ENCODE measurements around the gene SCGN. TPM values are rescaled to one million over a fixed set of nuclear protein-coding genes. Genes with fewer than 3 reads are reported as not detected.

SCGN gene
- total RNA-seq, 1 donor from 2014 or later, result 47.1 TPM

GRCh38 chr6:25698631-25699030 lies 46.6 kb downstream of the SCGN start:
- no peak for TF ChIP-seq CTCF (conservative IDR thresholded peaks at IDR 0.05)
- Mint-ChIP-seq H3K27ac (no peak overlapping the region), H3K27me3 (no peaks in the 10 kb centered on the region), H3K4me1 (ENCODE audit: unreplicated experiment) (peaks cover 6% of the 10 kb centered on the region), H3K9me3 (no peaks in the 10 kb centered on the region), H3K4me3 (no peak overlapping the region), H3K36me3 (no peaks in the 10 kb centered on the region)
- no peak for DNase-seq (ENCODE audit: extremely low spot score, unreplicated experiment)

GRCh38 chr6:25699649-25700048 lies 47.6 kb downstream of the SCGN start:
- peaks cover 6% of the 10 kb centered on the region for H3K4me1 Mint-ChIP-seq (ENCODE audit: unreplicated experiment)
- no peaks in the 10 kb centered on the region for H3K36me3 Mint-ChIP-seq
- H3K9me3 Mint-ChIP-seq, result no peaks in the 10 kb centered on the region
- no peak overlapping the region for H3K27ac Mint-ChIP-seq
- DNase-seq (ENCODE audit: extremely low spot score, unreplicated experiment), result no peak
- peaks cover 4% of the 10 kb centered on the region for H3K27me3 Mint-ChIP-seq
- H3K4me3 Mint-ChIP-seq, result no peak overlapping the region
- no peak for TF ChIP-seq CTCF (conservative IDR thresholded peaks at IDR 0.05)

DNA sequence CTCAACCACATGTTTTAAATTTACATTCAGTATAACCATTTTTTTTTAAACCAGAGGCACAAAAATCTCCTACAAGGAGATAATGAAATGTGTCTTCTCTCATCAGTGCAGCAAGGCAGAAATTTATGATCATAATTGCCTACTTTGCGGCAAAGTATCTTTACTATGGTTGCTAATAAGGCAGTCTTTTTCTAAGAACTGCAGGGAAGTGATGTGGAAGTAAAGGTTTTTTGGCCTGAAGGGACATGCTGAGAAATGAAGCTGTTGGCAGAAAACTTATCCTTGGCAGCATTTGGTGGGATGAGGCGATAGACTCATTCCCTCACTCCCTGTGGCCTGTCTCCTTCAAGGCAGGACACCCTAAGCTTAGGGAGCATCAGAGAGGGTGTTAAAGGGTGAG lies 48.7 kb downstream of the SCGN start:
- peaks cover 6% of the 10 kb centered on the region for H3K4me1 Mint-ChIP-seq (ENCODE audit: unreplicated experiment)
- no peak for TF ChIP-seq CTCF (conservative IDR thresholded peaks at IDR 0.05)
- no peaks in the 10 kb centered on the region for H3K36me3 Mint-ChIP-seq
- no peak overlapping the region for H3K27ac Mint-ChIP-seq
- peaks cover 7% of the 10 kb centered on the region for H3K27me3 Mint-ChIP-seq
- no peaks in the 10 kb centered on the region for H3K9me3 Mint-ChIP-seq
- H3K4me3 Mint-ChIP-seq, result no peak overlapping the region
- DNase-seq (ENCODE audit: extremely low spot score, unreplicated experiment), result no peak

DNA sequence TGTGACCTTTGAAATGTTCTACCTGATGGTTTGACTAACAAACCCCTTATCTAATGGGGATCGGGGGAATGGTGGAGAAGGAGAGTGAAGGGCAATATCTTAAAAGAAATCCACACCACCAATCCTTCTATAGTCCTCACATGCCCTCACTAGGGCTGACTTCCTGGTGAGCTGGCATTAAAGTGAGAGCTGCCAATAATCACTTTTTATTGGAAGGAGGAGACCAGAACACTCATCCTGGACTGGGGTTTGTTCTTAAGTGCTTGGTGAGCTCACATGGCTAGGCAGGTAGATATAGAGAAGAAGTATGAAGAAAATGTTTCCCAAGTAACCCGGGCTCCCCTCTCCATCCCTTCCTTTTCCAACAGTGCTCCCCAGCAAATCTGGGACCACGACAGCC lies 49.8 kb downstream of the SCGN start:
- Mint-ChIP-seq H3K27ac (no peak overlapping the region), H3K4me1 (ENCODE audit: unreplicated experiment) (peaks cover 6% of the 10 kb centered on the region), H3K9me3 (no peaks in the 10 kb centered on the region), H3K4me3 (no peak overlapping the region), H3K27me3 (peaks cover 8% of the 10 kb centered on the region), H3K36me3 (no peaks in the 10 kb centered on the region)
- DNase-seq (ENCODE audit: extremely low spot score, unreplicated experiment), result no peak
- TF ChIP-seq CTCF (conservative IDR thresholded peaks at IDR 0.05), result no peak

- no peaks in the 10 kb centered on the region for H3K9me3 Mint-ChIP-seq
- no peak for TF ChIP-seq CTCF (conservative IDR thresholded peaks at IDR 0.05)
- no peak for DNase-seq (ENCODE audit: extremely low spot score, unreplicated experiment)
- no peak overlapping the region for H3K4me3 Mint-ChIP-seq
- peaks cover 13% of the 10 kb centered on the region for H3K27me3 Mint-ChIP-seq
- no peak overlapping the region for H3K27ac Mint-ChIP-seq
- peaks cover 6% of the 10 kb centered on the region for H3K4me1 Mint-ChIP-seq (ENCODE audit: unreplicated experiment)
- no peaks in the 10 kb centered on the region for H3K36me3 Mint-ChIP-seq
Observed at GRCh38 chr6:25703005-25703404, 51.0 kb downstream of the SCGN start.

GRCh38 chr6:25704001-25704400 lies 52.0 kb downstream of the SCGN start:
- Mint-ChIP-seq H3K9me3 (no peaks in the 10 kb centered on the region), H3K36me3 (no peaks in the 10 kb centered on the region), H3K4me3 (no peak overlapping the region), H3K27me3 (peaks cover 13% of the 10 kb centered on the region), H3K27ac (no peak overlapping the region), H3K4me1 (ENCODE audit: unreplicated experiment) (peaks cover 6% of the 10 kb centered on the region)
- no peak for DNase-seq (ENCODE audit: extremely low spot score, unreplicated experiment)
- no peak for TF ChIP-seq CTCF (conservative IDR thresholded peaks at IDR 0.05)

Data from type B pancreatic cell (in vitro differentiated cells).